HL-60 (cell line): Measurements from ENCODE around the gene LRRTM4.

Source experiments
- CTCF ChIP-seq: IDR thresholded peaks from one replicate; pipeline ENCODE4 v1.5.1; 2011; ENCODE audit warnings: low read length, control low read depth, inconsistent platforms; ENCODE audit not compliant: insufficient read depth
- GABPA ChIP-seq: IDR thresholded peaks from 2 replicates; pipeline ENCODE4 v1.6.1; 2012; ENCODE audit warnings: low read depth
- REST ChIP-seq: IDR thresholded peaks from 2 replicates; pipeline ENCODE4 v1.6.1; 2012; ENCODE audit warnings: low read depth; ENCODE audit not compliant: insufficient replicate concordance

- no peak for TF ChIP-seq REST
- no peak for TF ChIP-seq CTCF
- TF ChIP-seq GABPA: no peak
Measured at GRCh38 chr2:77268626-77269025, 253.6 kb downstream of the LRRTM4 start.
